Suppressor macrophage treated with lipopolysaccharide for 4 hours (primary cell): ENCODE results near the gene PAPPA.

Experiments
- DNase-seq: peaks from one replicate; pipeline ENCODE4 v3.0.0-alpha.2; 2020

PAPPA gene

DNA sequence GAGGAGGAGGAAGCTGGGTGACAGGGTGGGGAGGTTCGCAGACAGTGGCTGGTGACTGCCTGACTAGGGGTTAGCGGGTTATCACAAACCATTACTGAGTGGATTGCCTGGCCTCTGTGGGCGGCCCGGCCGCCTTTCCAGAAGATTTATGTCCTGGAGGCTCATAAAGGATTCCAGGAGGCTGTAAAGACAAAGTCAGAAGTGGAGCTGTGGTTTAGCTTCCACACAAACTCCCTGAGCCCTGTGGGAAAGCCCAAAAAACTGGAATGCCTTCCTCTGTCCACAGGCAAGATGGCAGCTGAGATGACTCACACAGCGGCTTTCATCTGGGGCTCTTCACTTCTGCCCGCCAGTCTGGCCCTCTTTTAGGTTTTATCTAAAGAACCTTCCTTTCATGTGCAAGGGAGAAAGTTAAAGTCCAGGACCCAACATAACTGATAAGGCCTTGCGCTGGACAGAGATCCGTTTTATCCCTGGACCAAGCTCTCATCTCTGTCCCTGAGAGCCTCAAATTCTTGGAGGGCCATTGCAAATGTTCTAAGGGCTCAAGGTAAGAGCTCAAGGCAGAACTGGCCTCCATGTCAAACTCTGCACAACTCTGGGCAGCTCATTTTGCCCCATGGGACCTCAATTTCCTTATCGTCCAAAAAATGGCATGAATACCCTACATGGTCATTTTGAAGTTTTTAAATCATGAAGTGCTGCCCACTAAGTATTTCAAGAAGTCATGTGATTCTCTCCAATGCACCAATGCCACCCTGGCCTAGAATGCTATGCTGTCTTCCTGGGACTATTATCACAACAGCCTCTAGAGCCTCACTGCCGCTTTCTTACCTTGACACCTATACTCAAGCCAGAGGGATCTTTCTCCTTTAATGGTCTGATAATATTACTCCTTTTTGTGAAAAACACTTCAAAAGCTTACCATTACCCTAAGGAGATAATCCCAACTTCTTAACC is 284.1 kb downstream of the PAPPA start:
- DNase-seq: no peak

DNA sequence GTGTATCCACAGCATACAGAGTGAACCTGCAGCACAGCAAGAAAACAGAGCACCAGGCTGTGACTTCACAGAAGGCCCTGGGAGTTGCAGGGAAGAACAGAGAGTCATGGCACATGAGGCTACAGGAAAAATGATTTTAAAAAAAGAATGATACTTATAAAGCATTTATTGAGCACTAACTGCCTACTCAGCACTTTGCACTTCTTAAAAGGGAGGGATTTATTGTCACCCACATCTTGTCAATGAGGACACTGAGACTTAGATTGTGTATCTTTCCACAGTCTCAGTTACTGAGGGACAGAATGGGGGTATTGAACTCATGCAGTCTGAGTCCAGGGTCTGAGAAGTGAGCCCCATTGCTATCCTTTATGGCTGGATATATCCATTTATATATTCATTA is 288.9 kb downstream of the PAPPA start:
- DNase-seq: no peak

DNA sequence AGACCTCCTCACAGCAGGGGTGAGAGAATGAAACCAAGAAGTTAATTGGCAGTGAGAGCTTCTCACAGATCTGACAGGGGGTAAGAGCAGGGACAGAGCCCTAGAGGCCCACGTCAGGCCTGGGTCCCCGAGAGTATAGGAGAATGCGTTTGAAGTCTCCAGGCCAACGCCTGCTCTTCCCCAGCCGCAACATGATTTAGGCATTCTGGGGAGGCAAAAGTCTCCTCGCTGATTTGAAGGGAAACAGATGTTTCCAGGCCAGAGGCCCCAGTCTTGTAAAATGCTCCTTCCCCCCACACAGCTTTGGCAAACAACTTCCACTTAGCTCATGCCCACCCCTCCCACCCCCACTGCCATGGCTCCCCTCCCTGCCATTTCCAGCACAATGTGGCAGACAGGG is 294.3 kb downstream of the PAPPA start:
- no peak for DNase-seq

DNA sequence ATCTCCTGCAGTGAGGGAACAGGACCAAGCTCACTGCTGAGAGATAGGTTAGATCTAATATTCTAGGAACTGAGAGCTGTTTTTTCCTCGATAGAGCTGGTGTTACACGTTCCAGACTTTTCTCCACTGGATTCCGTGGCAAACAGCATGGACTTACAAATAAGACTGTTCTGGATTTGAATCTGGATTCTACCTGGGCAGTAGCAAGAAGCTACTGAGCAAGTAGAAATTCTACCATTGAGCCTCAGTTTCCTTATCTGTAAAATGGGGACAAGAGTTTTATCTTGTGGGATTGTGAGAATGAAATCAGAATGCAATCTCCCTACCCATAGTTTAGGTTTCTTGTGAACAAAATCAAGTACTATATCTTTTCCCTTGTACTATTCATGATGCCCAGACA is 294.8 kb downstream of the PAPPA start:
- no peak for DNase-seq

DNA sequence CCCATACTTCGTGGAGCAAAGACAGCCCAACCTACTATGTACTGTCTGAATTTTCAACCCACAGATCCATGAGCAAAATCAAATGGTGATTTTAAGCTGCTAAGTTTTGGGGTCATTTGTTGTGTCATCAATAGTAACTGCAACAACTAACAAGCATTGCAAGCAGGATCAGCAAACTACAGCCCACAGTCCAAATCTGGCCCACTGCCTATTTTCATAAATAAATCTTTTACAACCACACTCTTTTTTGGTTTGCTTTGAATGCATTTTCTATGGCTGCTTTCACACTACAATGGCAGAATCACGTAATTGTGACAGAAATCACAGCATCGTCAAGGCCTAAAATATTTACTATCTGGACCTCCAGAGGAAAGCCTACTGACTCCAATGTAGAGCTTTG is 296.4 kb downstream of the PAPPA start:
- no peak for DNase-seq

DNA sequence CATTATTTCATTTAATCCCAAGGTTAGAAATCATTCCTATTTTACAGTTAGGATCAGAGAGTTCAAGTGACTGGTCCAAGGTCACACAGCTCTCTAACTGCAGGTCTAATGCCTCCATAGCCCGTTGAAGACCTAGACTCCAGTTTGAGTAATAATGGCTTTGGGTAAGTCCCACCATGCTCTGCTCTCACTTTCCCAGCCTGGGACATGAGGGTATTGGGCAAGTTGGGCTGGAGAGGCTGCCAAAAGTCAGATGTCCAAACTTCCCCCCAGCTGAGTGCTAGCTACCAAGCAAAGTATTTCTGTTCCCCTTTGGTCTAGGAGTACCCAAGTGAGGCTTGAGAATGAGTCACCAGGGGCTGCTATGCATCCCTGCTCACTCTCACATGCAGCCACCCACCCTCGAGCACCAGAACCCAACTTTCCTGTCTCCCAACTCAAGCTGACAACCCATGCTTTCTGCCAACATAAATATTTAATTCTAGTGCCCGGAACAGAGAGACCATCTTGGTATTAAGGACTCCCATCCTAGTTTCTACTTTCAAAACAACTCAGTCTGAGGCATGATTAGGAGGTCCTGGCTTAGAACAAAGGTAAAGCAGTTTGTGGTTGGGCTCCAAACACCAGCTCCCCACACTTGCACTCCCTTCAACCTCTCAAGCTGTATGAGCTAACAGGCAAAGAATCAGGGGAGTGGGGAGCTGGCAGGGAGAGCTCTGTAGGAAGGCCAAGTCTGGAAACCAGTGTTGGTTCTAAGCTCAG is 297.0 kb downstream of the PAPPA start:
- peak; percentile 94 for DNase-seq

DNA sequence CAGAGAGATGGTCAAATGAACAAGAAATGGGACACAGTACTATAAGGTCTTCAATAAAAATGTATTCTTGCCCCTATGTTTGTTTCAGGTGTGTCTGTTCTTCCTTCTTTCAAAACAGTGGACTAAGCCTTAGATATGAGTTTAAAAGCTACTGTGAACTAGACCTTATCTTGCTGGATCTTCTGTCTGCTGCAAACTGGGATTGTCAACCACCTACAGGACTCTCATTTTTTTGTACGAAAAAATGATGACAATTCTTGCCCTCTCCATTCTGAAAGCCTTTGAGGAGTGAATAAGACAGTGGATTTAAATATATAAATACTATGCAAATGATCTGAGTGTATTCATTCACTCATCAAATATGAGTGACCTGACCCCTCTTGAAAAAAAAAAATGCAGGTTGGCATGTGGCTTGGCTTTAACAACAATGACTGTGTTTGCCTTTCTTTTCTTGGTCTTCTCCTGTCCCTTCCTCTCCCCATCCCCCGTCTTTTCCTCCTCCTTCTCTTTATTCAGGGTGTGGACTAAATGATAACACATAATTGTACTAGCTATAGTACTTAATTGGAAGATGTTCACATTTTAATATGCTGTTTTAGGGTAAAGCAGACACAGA is 298.0 kb downstream of the PAPPA start:
- no peak for DNase-seq
